Prostate gland (tissue), 2 donors: ENCODE results near the gene MBD2.

Experiments used
- CTCF ChIP-seq, 4 experiments: fragments of 200-600 bp in 2 of 4; fragments of 450-650 bp in 2 of 4; sonication (generic) in 2 of 4; IDR thresholded peaks; 1 replicate in 3 of 4; 2 replicates in 1 of 4; pipeline ENCODE4 v1.5.1; 2016 to 2019; ENCODE audit warnings: antibody characterized with exemption in 4 of 4, mild to moderate bottlenecking in 2 of 4, moderate library complexity in 2 of 4
- POLR2A ChIP-seq: fragments of 450-650 bp; IDR thresholded peaks from one replicate; pipeline ENCODE4 v1.6.1; 2016; ENCODE audit warnings: antibody characterized with exemption, mild to moderate bottlenecking
- POLR2AphosphoS5 ChIP-seq: sonication (generic); formaldehyde crosslinking; IDR thresholded peaks from one replicate; pipeline ENCODE4 v1.6.1; 2017; ENCODE audit warnings: antibody characterized with exemption

GRCh38 chr18:54202851-54203250 lies 21.6 kb downstream of the MBD2 start:
- TF ChIP-seq CTCF (IDR thresholded peaks at IDR 0.05), result no peak
- no peak for TF ChIP-seq POLR2AphosphoS5
- TF ChIP-seq POLR2A, result no peak
